NCI-H2081 (cell line): Measurements from ENCODE around the gene MYLK3.

ENCODE experiments used
- DNase-seq, 2 experiments: peaks; one replicate each; lab custom pipeline; 2025; lab: John Stamatoyannopoulos, UW

Gene MYLK3

DNA sequence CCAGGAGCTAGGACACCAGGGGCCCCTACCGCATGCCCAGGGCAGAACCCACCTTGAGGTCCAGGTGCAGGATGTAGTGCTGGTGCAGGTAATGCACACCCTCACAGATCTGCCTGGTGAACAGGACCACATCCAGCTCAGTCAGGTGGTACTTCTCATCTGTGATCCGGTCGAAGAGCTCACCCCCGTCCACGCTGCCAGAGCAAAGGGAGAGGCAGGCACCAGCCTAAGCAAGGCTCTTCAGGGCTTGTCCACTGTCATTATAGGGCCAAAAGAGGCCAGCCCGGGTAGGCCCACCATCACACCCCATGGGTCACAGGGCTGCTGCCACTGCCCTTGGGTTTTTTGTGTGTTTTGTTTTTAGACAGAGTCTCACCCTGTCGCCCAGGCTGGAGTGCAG is 21.0 kb downstream of the MYLK3 start:
- DNase-seq: no peak

DNA sequence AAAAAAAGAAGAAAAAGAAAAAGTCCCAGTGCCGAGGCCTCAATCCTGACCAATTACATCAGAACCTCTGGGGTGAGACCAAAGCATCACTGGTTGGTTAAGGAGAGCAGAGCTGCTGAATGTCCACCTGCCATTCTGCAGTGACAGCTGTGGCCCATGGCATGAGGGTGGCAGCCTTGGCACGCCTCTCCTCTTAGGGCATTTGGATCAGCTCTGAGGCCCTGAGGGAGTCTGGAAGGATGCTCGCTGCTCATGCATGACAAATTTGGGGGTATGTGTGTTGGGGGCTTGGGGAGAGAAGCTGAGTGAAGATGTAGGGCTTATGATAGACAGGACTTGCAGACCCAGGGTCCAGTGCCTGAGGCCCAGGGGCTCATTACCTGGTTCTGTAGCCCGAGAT is 26.3 kb downstream of the MYLK3 start:
- DNase-seq: no peak

GRCh38 chr16:46720619-46721018 is 27.5 kb downstream of the MYLK3 start:
- no peak for DNase-seq

DNA sequence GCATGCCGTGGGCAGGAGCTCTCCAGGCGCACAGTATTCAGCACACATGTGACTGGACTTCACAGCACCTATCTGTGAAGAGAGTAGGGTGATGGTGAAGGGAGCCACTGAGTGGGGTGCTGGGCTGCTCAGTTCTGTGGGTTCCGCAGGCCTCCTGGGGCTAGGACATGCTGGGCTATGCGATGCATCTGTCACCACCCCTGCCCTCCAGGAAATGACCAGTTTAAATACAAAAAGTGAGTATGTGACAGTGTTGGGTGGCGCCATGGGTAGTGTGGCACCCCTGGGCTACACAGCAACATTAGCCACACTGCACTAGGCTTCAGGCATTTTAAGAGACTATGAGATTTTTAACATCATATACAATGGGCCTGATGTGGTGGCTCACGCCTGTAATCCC is 28.6 kb downstream of the MYLK3 start:
- no peak for DNase-seq

- DNase-seq: no peak
Observed at GRCh38 chr16:46718214-46718613, 29.9 kb downstream of the MYLK3 start.

DNA sequence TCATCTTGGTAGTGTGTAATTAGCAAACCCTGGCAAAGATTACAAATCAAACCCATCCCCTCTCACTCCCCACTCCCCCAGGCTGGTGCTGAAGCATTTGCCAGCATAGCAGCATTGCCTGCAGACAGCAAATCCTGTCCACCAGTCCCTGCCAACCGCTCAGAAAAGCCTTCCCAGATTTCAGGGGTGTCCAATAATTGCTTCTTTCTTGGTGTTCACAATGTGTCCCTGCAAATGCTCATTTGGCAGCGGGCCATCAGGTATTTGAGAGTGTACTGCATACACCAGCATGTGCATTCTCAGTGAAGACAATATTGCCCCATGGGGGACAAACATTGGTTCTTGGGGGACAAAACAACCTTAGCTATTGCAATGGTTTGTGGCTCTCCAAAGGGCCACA is 30.5 kb downstream of the MYLK3 start:
- no peak for DNase-seq

DNA sequence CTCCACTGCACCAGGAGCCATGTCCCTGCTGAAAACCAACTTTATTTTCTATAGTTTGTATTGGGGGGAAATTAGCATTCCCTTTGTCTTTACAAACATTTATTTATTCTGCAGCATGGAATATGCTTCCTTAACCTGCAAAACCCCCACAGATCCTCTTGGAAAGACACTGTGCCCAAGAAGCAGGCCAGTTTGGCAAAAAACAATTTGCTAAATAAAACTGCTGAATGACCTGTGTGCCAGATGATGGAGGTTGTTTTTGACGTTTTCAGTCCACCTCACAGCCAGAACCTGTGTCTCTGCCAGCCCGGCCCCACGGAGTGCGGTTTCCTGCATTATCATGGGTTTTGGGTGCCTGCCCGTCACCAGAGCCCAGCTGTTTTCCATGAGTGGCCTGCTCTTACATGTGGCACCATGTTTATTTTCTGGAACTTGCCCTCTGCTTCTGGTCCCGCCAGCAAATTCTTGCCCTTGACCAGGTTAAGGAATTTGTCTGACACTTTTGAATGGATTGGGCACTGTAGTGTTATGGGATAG is 32.3 kb downstream of the MYLK3 start:
- no peak for DNase-seq

DNA sequence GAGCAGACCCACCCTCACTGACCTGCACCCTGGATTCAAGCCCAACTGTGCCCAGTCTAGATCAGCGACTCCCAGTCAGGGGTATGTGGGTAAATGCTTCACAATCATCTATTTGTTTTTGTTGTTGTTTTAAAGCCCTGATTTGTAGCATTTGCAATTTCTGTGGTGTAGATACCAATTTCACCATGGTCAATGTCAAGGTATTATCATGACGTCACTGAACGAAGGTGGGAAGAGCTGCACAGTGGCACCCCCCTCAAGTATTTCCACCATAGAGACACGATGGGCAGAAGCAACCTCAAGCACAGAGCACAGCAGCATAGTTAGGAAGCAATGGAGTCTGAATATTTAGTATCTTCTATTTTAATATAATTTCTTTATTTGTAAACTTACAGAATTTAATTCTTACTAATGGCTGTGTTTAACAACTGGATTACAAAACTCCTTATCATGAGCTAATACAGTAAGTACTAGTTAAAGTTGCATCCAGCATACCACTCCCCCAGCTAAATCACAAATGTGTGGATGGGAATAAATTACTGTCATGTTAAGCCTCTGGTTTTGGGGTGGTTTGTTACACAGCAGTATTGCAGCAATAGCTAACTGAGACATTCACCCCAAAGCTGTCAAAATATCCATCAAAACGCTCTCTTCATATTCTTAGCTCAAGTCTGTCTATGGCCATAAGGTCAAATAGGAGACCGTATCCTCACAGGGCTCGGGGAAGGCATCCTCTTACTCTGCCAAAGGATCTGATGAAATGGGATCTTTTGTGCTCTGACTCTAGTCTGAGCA is 33.1 kb downstream of the MYLK3 start:
- no peak for DNase-seq

DNA sequence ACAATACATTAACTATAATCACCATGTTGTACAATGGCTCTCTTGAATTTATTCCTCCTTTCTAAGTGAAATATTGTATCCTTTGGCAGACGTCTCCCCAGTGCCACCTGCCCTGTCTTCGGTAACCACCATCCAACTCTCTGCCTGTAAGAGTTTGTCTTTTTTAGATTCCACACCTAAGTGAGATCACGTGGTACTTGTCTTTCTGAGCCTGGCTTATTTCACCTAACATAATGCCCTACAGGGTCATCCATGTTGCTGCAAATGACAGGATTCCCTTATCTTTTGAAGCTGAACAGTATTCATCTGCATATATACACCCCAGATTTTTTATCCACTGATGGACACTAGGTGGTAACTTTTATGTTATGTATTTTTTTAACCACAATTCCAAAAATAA is 34.5 kb downstream of the MYLK3 start:
- no peak for DNase-seq

- no peak for DNase-seq
Observed at GRCh38 chr16:46712911-46713310, 35.2 kb downstream of the MYLK3 start.

DNA sequence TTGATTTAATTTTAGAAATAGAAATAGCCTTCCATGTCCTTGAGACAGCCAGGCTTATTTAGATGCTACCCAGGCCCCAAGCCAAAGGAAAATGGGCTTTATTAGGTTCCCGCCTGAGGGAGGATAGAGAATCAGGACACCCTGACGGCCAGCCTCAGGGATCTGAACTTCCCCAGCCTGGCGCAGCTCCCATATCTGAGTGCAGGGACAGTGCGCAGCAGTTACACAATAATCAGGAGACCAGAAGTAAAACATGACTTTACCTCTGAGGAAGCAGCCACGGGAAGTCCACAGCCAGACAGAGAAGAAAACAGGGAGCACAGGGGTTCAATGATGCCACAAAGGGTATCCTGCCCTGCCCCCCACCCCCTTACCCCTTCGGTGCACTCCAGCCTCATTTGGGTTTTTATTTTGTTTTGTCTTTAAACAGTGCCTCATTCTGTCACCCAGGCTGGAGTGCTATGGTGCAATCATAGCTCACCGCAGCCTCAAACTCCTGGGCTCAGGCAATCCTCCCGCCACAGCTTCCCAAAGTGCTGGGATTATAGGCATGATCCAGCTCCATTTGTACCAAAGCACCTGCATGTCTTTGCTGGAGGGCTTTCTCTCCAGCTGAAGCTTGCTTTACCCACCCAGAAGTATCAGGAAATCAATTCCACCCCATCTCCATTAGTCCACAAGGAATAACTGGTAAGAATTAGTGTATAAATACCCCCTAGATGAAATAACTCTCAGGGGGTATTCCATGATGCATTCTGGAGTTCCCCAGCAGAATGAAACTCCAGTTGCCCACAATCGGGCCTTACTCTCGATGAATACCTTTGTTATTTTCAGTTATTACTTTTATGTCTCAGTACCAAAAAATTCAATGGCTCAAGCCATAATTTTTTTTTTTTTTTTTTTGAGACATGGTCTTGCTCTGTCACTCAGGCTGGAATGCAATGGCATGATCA is 36.8 kb downstream of the MYLK3 start:
- DNase-seq: no peak

- no peak for DNase-seq
Observed at GRCh38 chr16:46709469-46710005, 38.6 kb downstream of the MYLK3 start.

GRCh38 chr16:46706642-46707041 is 41.5 kb downstream of the MYLK3 start:
- DNase-seq: no peak

GRCh38 chr16:46702030-46702429 is 46.1 kb downstream of the MYLK3 start:
- DNase-seq: no peak

GRCh38 chr16:46701615-46702014 is 46.5 kb downstream of the MYLK3 start:
- no peak for DNase-seq

GRCh38 chr16:46700048-46700447 is 48.1 kb downstream of the MYLK3 start:
- DNase-seq: no peak

DNA sequence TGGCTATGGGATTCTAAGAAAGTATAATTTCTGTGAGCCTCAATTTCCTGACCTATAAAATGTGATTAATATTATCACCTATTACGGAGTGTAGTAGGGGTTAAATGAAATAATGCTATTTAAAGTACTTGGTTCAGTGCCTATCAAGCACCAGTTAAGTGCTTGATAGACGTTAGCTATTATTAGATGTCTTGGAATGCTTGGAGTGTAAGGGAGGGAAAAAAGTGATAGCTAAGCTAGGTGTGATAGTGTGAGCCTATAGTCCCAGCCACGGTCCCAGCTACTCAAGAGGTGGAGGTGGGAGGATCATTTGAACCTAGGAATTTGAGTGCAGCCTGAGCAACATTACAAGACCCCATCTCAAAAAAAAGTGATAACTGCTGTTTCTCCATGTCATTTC is 51.2 kb downstream of the MYLK3 start:
- no peak for DNase-seq

DNA sequence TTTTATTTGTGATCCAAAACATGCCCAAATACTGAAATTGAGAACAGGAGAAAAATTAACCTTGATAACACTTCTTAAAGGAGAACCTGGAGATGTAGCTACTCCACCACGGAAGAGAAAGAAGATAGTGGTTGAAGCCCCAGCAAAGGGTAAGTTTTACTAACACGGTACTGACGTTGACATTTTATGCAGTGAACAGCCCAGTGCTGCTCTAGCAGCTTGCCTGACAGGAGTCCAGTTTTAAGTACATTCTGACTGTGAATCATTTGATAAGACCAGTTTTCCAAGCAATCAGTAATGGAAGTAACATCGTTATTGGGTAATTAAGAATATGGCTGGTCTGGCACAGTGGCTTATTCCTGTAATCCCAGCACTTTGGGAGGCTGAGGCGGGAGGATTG is 52.2 kb downstream of the MYLK3 start:
- no peak for DNase-seq

- no peak for DNase-seq
Observed at GRCh38 chr16:46693598-46693997, 54.5 kb downstream of the MYLK3 start.

GRCh38 chr16:46691726-46692125 is 56.4 kb downstream of the MYLK3 start:
- no peak for DNase-seq

DNA sequence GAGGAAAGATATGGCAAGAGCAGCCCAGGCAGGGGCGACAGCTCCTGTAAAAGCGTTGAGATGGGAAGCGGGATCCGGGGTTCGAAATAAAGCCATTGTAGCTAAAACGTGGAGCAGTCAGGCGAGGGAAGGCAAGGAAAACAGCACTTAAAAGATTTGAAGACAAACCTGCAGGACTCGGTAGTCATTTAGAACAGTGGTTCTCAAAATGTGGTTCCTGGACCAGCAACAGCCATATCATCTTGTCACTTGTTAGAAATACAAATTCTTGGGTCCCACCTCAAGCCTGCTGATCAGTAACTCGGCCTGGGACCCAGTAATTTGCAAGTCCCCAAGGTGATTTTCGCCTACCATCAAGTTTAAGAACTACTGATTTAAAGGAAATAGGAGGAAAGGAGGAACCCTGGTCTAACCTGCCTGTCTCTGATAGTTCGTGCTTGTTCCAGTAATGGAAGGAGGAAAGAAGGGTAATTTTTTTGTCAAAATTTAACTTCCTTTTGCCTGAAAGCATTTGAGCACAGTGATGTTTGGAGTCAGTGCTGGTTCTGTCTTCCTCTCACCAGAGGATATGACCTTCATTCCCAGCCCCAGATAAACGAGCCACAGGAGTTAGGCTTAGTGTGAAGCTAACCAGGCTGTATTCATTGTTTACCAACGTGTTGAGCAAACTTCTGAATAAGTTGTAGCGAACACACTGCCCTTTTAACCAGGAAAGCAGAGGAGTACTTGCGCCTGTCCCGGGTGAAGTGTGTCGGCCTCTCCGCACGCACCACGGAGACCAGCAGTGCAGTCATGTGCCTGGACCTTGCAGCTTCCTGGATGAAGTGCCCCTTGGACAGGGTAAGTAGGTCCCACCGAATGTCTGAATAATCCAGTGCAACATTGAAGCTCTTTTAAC is 57.6 kb downstream of the MYLK3 start:
- DNase-seq: no peak
